Uterus (tissue), 4 donors: ENCODE data around the gene CBFA2T3. TPM values are rescaled to one million over a fixed set of nuclear protein-coding genes. Genes with fewer than 3 reads are reported as not detected.
A peak's percentile ranks its signal among the peaks of the same experiment; 100 is the strongest.

Experiments used
- DNase-seq, 2 donors: peaks; one replicate each; pipeline ENCODE4 v3.0.0-alpha.2; 2019 to 2020
- H3K27ac ChIP-seq, 2 donors: fragments of 200-600 bp; sonication (generic); 1 replicate in 1 of 2; 2 replicates in 1 of 2; pipeline ENCODE4 v1.5.1; 2016 to 2018
- H3K27me3 ChIP-seq, 2 donors: fragments of 200-600 bp; sonication (generic); one replicate each; pipeline ENCODE4 v1.5.1; 2018 to 2019; ENCODE audit warnings: control low read depth in 1 of 2
- H3K36me3 ChIP-seq, 2 donors: fragments of 200-600 bp; sonication (generic); one replicate each; pipeline ENCODE4 v1.5.1; 2019; ENCODE audit warnings: control low read depth in 1 of 2
- H3K4me1 ChIP-seq, 2 donors: fragments of 200-600 bp; sonication (generic); one replicate each; pipeline ENCODE4 v1.5.1; 2018 to 2019; ENCODE audit warnings: control low read depth in 1 of 2
- H3K4me3 ChIP-seq, 2 donors: fragments of 200-600 bp; sonication (generic); 1 replicate in 1 of 2; 2 replicates in 1 of 2; pipeline ENCODE4 v1.5.1; 2018 to 2019; ENCODE audit warnings: mild to moderate bottlenecking in 1 of 2
- H3K9me3 ChIP-seq, 2 donors: fragments of 200-600 bp; sonication (generic); one replicate each; pipeline ENCODE4 v1.5.1; 2019; ENCODE audit warnings: control low read depth in 1 of 2
- CTCF ChIP-seq, 4 experiments: fragments of 200-600 bp in 2 of 4; fragments of 450-650 bp in 2 of 4; sonication (generic) in 2 of 4; IDR thresholded peaks; one replicate each; pipeline ENCODE4 v1.5.1; 2016 to 2019; ENCODE audit warnings: antibody characterized with exemption in 4 of 4, mild to moderate bottlenecking in 2 of 4, moderate library complexity in 1 of 4
- POLR2A ChIP-seq, 2 donors: fragments of 450-650 bp; IDR thresholded peaks; one replicate each; pipeline ENCODE4 v1.6.1; 2016; ENCODE audit warnings: antibody characterized with exemption in 2 of 2, mild to moderate bottlenecking in 1 of 2, moderate library complexity in 1 of 2
- intact Hi-C: fragments of 100-400 bp; cut with DNase I; formaldehyde crosslinking; loops from one replicate; pipeline ENCODE4 v1.15.1; 2023; ENCODE audit warnings: low total_unique reads
- total RNA-seq, 4 donors: library from RNA; depleted of rRNA in 3 of 4; stranded (reverse); fragments of >200 nt in 3 of 4; gene quantifications; one replicate each; pipeline versions ENCODE4 v1.1.0 to v1.2.4, GENCODE V29; 2014 to 2023
- donor health status: DM: yes; HTN: yes; CAD: no.

Gene CBFA2T3
- total RNA-seq, 4 donors from 2014 or later = under 0.01 to 12.1 (median 3.1) TPM

GRCh38 chr16:88856828-88857727, 119.9 kb downstream of the CBFA2T3 start, which contains the start of the genes GALNS and TRAPPC2L:
Gene GALNS, minus strand, starts transcription at chr16:88856947. Its CDS starts 70 bp downstream, at chr16:88856877.
Gene TRAPPC2L, plus strand, starts transcription at chr16:88857127. Its CDS starts 24 bp downstream, at chr16:88857151.
- intact Hi-C loops = no loop called here
- peaks cover 0 to 17% of the 10 kb centered on the region in 2 donors for H3K4me1 ChIP-seq

DNA sequence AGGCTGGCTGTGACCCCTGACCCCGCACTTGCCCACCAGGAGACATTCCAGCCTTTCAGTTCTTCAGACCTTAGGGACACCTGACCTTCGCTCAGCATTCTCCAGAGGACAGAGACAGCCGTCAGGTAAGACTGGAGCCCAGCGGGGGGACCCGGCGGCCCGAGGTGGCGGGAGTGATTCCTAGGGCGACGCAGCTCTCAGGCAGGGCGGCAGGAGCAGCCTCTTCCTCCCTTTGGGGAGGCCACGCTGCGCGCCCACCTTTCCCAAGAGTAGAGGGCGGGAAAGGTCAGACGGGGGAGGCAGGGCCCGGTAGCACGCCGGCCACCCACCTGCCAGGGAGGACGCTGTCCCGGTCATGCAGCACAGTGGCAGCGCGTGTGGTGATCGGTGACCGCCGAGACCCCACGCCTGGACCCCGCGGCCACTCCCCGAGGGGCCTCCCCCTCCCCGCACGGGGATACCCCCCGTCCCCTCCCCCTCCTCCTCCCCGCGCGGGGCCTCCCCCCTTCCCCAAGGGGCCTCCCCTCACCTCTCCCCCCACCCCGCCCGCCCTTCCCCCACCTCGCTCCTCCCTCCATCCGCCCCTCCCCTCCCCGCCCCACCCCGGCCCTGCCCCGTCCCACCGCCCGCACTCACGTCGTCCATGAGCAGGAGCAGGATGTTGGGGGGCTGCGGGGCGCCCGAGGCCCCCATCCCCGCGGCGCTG, 120.7 kb downstream of the CBFA2T3 start:
- no peaks in the 10 kb centered on the region for H3K9me3 ChIP-seq
- peak overlapping the region; percentile 76 to 78 for H3K27ac ChIP-seq
- H3K4me1 ChIP-seq = peaks cover 0 to 17% of the 10 kb centered on the region in 2 donors
- DNase-seq = peak; percentile 39 to 42
- H3K36me3 ChIP-seq = no peaks in the 10 kb centered on the region
- intact Hi-C loops = no loop called here
- TF ChIP-seq POLR2A (IDR thresholded peaks at IDR 0.05) = no peak
- no peak for TF ChIP-seq CTCF (IDR thresholded peaks at IDR 0.05)
- peak overlapping the region; percentile 90 for H3K4me3 ChIP-seq
- no peaks in the 10 kb centered on the region for H3K27me3 ChIP-seq

More at GRCh38 chr16:88856828-88857727, 119.9 kb downstream of the CBFA2T3 start, which contains the start of the genes GALNS and TRAPPC2L:
- Histone ChIP-seq H3K36me3 (no peaks in the 10 kb centered on the region), H3K27me3 (no peaks in the 10 kb centered on the region), H3K27ac (peak within 1 kb of the TSS; percentile 78 to 81), H3K9me3 (no peaks in the 10 kb centered on the region), H3K4me3 (peak within 1 kb of the TSS; percentile 90)
- TF ChIP-seq CTCF (IDR thresholded peaks at IDR 0.05) = peak in 1 of 4 experiments; percentile 29
- peak; percentile 78 to 82 for TF ChIP-seq POLR2A (IDR thresholded peaks at IDR 0.05)
- peak; percentile 99 for DNase-seq

DNA sequence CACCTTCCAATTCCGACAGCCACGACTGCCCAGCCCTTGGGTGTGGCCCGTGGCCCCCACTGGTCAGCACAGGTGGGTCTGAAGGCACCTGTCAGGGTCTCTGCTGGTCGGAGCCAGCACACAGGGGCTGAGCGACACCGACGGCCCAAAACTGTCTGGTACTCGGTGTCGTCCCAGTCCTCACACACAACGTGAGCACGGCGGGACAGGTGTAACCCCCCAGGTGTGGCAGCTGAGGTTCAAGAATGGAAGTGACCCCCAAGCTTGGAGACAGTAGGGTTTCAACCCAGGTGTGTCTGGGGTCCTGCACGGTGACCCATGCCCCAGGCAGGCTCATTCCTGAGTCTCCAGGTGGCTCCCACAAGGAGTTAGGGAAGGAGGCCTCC, 121.3 kb downstream of the CBFA2T3 start:
- peak in 1 of 2 donors; percentile 29 for DNase-seq
- H3K36me3 ChIP-seq = no peaks in the 10 kb centered on the region
- intact Hi-C loops = no loop called here
- H3K27me3 ChIP-seq = no peaks in the 10 kb centered on the region
- H3K9me3 ChIP-seq = no peaks in the 10 kb centered on the region
- peak overlapping the region in 1 of 2 donors; percentile 76 for H3K27ac ChIP-seq
- no peak for TF ChIP-seq CTCF (IDR thresholded peaks at IDR 0.05)
- no peak for TF ChIP-seq POLR2A (IDR thresholded peaks at IDR 0.05)
- peak overlapping the region in 1 of 2 donors; percentile 90 for H3K4me3 ChIP-seq
- H3K4me1 ChIP-seq = peaks cover 0 to 17% of the 10 kb centered on the region in 2 donors

GRCh38 chr16:88855176-88855575, 121.8 kb downstream of the CBFA2T3 start:
- no peaks in the 10 kb centered on the region for H3K9me3 ChIP-seq
- TF ChIP-seq CTCF (IDR thresholded peaks at IDR 0.05) = no peak
- no peak for TF ChIP-seq POLR2A (IDR thresholded peaks at IDR 0.05)
- no peaks in the 10 kb centered on the region for H3K36me3 ChIP-seq
- no peak for DNase-seq
- no peaks in the 10 kb centered on the region for H3K27me3 ChIP-seq
- no peak overlapping the region for H3K4me3 ChIP-seq
- intact Hi-C loops = no loop called here
- H3K4me1 ChIP-seq = peaks cover 0 to 17% of the 10 kb centered on the region in 2 donors
- no peak overlapping the region for H3K27ac ChIP-seq
